ENCODE results near the gene TAGLN.

TAGLN gene

GRCh38 chr11:117230999-117231841, 32.0 kb downstream of the TAGLN start:
- no peak for TF ChIP-seq CTCF (IDR thresholded peaks at IDR 0.05)
- peaks cover 46% of the 10 kb centered on the region for H3K4me1 Mint-ChIP-seq
- H3K27ac Mint-ChIP-seq = peak overlapping the region; percentile 64
- no peaks in the 10 kb centered on the region for H3K9me3 Mint-ChIP-seq
- peak overlapping the region; percentile 98 for H3K4me3 Mint-ChIP-seq
- peaks cover 9% of the 10 kb centered on the region for H3K36me3 Mint-ChIP-seq (ENCODE audit: low read depth)
- DNase-seq = no peak
- no peaks in the 10 kb centered on the region for H3K27me3 Mint-ChIP-seq (ENCODE audit: low read depth, poor library complexity)

GRCh38 chr11:117231842-117232091, 32.6 kb downstream of the TAGLN start, which contains the start of gene PCSK7:
Gene PCSK7, minus strand, starts transcription at chr11:117232073. Its CDS starts 2,229 bp downstream, at chr11:117229844.
- Mint-ChIP-seq H3K4me3 (peak within 1 kb of the TSS; percentile 98), H3K4me1 (peaks cover 40% of the 10 kb centered on the region), H3K27ac (peak within 1 kb of the TSS; percentile 99), H3K9me3 (no peaks in the 10 kb centered on the region), H3K36me3 (ENCODE audit: low read depth) (peaks cover 11% of the 10 kb centered on the region), H3K27me3 (ENCODE audit: low read depth, poor library complexity) (no peaks in the 10 kb centered on the region)
- no peak for TF ChIP-seq CTCF (IDR thresholded peaks at IDR 0.05)
- peak; percentile 80 for DNase-seq

GRCh38 chr11:117232092-117232878, 33.1 kb downstream of the TAGLN start, which contains the start of gene RNF214:
Gene RNF214, plus strand, starts transcription at chr11:117232671. Its CDS starts 1,602 bp downstream, at chr11:117234273.
- H3K9me3 Mint-ChIP-seq = no peaks in the 10 kb centered on the region
- H3K27me3 Mint-ChIP-seq (ENCODE audit: low read depth, poor library complexity) = no peaks in the 10 kb centered on the region
- H3K4me3 Mint-ChIP-seq = peak within 1 kb of the TSS; percentile 98
- H3K27ac Mint-ChIP-seq = peak within 1 kb of the TSS; percentile 99
- DNase-seq = peak; percentile 80
- peaks cover 12% of the 10 kb centered on the region for H3K36me3 Mint-ChIP-seq (ENCODE audit: low read depth)
- H3K4me1 Mint-ChIP-seq = peaks cover 40% of the 10 kb centered on the region
- TF ChIP-seq CTCF (IDR thresholded peaks at IDR 0.05) = peak; percentile 63

GRCh38 chr11:117232911-117233409, 33.8 kb downstream of the TAGLN start:
- peak overlapping the region; percentile 91 for H3K4me3 Mint-ChIP-seq
- TF ChIP-seq CTCF (IDR thresholded peaks at IDR 0.05) = no peak
- peaks cover 11% of the 10 kb centered on the region for H3K36me3 Mint-ChIP-seq (ENCODE audit: low read depth)
- peak; percentile 66 for DNase-seq
- H3K27me3 Mint-ChIP-seq (ENCODE audit: low read depth, poor library complexity) = no peaks in the 10 kb centered on the region
- H3K4me1 Mint-ChIP-seq = peaks cover 40% of the 10 kb centered on the region
- peak overlapping the region; percentile 72 for H3K27ac Mint-ChIP-seq
- no peaks in the 10 kb centered on the region for H3K9me3 Mint-ChIP-seq

GRCh38 chr11:117238221-117238620, 39.1 kb downstream of the TAGLN start:
- Mint-ChIP-seq H3K4me3 (no peak overlapping the region), H3K27me3 (ENCODE audit: low read depth, poor library complexity) (no peaks in the 10 kb centered on the region), H3K36me3 (ENCODE audit: low read depth) (peaks cover 33% of the 10 kb centered on the region), H3K9me3 (no peaks in the 10 kb centered on the region), H3K4me1 (peaks cover 13% of the 10 kb centered on the region), H3K27ac (no peak overlapping the region)
- TF ChIP-seq CTCF (IDR thresholded peaks at IDR 0.05) = no peak
- no peak for DNase-seq
